ENCODE data around the gene MACROD1. TPM values are rescaled to one million over a fixed set of nuclear protein-coding genes. Genes with fewer than 3 reads are reported as not detected.
A peak's percentile ranks its signal among the peaks of the same experiment; 100 is the strongest.

The MACROD1 gene, protein sequence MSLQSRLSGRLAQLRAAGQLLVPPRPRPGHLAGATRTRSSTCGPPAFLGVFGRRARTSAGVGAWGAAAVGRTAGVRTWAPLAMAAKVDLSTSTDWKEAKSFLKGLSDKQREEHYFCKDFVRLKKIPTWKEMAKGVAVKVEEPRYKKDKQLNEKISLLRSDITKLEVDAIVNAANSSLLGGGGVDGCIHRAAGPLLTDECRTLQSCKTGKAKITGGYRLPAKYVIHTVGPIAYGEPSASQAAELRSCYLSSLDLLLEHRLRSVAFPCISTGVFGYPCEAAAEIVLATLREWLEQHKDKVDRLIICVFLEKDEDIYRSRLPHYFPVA
- 10 to 100 TPM; 17.1 to 30.0 (median 29.3) TPM for total RNA-seq

DNA sequence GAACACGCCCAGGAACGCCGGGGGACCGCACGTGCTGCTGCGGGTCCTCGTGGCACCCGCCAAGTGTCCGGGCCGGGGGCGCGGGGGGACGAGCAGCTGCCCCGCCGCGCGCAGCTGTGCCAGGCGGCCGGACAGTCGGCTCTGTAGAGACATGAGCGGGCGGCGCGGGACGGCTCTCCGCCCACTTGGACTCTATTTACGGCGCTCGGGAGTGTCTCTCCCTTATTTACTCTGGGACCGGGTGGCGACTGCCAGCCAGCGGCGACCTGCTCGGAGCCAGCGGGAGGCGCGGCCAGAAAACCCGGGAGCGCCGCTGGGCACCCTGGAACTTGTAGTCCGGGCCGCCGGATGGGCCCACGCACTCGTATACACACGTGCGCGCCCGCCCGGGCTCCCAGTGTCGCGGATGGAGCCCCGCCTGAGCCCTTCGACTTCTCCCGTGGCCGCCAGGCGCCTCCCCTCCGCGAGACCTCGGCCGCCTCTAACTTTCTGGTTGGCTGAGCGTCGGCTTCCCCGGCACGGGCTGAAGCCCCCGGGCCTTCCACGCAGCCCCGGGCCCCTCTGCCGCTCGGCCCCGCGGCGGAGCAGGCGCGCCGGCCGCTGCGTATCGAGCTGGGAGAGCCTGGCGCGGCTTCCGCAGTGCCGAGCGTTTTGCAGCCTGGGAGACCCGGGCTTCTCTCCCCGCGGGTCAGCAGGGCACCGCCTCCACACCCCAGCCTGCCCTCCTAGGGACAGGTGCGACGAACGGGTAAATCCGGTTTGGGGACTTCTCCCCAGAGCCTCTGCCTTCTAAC, at the start of gene MACROD1:
Gene MACROD1, minus strand, starts transcription at position 272 of the 794 bp plus-strand sequence. Its CDS starts 119 bp downstream, at position 153.
- TF ChIP-seq, protein P1, sequence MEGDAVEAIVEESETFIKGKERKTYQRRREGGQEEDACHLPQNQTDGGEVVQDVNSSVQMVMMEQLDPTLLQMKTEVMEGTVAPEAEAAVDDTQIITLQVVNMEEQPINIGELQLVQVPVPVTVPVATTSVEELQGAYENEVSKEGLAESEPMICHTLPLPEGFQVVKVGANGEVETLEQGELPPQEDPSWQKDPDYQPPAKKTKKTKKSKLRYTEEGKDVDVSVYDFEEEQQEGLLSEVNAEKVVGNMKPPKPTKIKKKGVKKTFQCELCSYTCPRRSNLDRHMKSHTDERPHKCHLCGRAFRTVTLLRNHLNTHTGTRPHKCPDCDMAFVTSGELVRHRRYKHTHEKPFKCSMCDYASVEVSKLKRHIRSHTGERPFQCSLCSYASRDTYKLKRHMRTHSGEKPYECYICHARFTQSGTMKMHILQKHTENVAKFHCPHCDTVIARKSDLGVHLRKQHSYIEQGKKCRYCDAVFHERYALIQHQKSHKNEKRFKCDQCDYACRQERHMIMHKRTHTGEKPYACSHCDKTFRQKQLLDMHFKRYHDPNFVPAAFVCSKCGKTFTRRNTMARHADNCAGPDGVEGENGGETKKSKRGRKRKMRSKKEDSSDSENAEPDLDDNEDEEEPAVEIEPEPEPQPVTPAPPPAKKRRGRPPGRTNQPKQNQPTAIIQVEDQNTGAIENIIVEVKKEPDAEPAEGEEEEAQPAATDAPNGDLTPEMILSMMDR (IDR thresholded peaks at IDR 0.05): no peak
- TF ChIP-seq POLR2A (IDR thresholded peaks at IDR 0.05): peak; percentile 49 to 79
- Histone ChIP-seq H3K4me1 (peaks cover 0 to 12% (median 8%) of the 10 kb centered on the region in 4 donors), H3K27me3 (no peaks in the 10 kb centered on the region), H3K4me3 (peak within 1 kb of the TSS; percentile 55 to 97 (median 88)), H3K9me3 (no peaks in the 10 kb centered on the region), H3K36me3 (no peaks in the 10 kb centered on the region), H3K27ac (peak within 1 kb of the TSS; percentile 56 to 83 (median 76))
- peak; percentile 85 to 95 (median 93) for DNase-seq

DNA sequence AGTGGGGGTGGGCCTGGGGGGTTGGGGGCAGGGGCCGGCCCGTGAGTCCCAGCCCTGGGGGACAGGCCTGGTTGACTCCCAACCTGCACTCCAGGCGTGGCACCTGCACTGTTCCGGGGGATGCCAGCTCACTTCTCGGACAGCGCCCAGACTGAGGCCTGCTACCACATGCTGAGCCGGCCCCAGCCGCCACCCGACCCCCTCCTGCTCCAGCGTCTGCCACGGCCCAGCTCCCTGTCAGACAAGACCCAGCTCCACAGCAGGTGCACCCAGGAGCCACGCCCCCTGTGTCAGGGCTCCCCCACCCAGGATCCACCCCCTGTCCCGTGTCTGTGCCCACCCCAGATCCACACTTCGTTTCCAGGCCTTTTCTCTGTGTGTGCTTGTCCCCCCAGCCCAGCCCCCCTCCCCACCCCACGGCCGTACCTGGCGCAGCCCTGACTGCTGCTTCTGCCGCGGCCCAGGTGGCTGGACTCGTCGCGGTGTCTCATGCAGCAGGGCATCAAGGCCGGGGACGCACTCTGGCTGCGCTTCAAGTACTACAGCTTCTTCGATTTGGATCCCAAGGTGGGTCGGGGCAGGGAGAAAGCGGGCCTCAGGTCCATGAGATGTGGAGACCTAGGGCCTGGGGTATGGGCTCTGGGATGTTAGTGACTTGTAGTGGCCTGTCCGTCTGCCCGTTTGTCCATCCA, 45.4 kb upstream of the MACROD1 start:
- no peak for TF ChIP-seq POLR2A (IDR thresholded peaks at IDR 0.05)
- TF ChIP-seq, protein P1 (IDR thresholded peaks at IDR 0.05): no peak
- H3K4me3 ChIP-seq: no peak overlapping the region
- no peaks in the 10 kb centered on the region for H3K9me3 ChIP-seq

DNA sequence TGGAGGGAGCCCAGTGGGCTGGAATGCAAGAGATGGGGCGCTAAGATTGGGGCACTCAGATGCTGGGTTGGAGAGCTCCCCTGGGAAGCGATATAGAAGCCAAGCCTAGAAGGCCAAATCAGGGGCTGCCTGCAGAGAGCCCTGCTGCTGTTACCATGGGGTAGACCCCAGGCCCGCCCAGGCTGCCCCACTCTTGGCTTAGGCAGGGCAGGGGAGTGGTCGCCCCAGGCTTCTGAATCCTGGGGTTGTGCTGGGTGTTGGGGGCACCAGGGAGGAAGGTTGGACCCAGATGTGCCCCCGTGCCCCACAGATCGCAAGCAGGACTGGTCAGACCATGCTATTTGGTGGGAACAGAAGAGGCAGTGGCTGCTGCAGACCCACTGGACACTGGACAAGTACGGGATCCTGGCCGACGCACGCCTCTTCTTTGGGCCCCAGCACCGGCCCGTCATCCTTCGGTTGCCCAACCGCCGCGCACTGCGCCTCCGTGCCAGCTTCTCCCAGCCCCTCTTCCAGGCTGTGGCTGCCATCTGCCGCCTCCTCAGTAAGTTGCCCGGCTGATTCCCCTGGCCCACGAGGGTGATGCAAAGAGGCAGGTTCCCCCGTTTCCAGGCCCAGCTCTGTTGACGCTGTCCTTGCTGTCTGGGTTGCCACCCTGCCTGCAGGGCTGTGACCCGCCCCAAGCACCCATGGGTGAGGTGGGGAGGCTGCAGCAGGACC, 44.5 kb upstream of the MACROD1 start:
- TF ChIP-seq POLR2A (IDR thresholded peaks at IDR 0.05): no peak
- Histone ChIP-seq H3K4me3 (no peak overlapping the region), H3K27ac (no peak overlapping the region), H3K9me3 (no peaks in the 10 kb centered on the region), H3K36me3 (peaks cover 0 to 26% (median 0%) of the 10 kb centered on the region in 3 donors), H3K4me1 (peaks cover 0 to 17% (median 13%) of the 10 kb centered on the region in 4 donors), H3K27me3 (no peaks in the 10 kb centered on the region)
- no peak for DNase-seq

More for the DNA sequence above, 45.4 kb upstream of the MACROD1 start:
- Histone ChIP-seq H3K27me3 (no peaks in the 10 kb centered on the region), H3K27ac (no peak overlapping the region), H3K36me3 (peaks cover 0 to 26% (median 0%) of the 10 kb centered on the region in 3 donors), H3K4me1 (peaks cover 0 to 9% (median 5%) of the 10 kb centered on the region in 4 donors)
- DNase-seq: no peak

DNA sequence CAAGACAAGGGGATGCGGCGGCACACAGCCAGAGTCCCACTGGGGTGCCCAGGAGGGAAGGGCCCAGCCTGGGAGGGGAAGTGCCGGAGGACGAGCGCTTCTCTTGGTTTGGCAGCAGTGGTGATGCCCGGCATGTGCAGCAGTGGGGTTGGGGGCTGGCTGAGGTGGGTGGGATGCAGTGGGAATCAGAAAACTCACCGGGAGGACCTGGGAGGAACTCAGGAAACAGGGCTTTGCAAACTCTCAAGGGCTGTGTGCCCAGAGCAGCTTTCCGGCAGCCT, 43.6 kb upstream of the MACROD1 start:
- H3K4me1 ChIP-seq: peaks cover 0 to 27% (median 18%) of the 10 kb centered on the region in 4 donors
- TF ChIP-seq, protein P1 (IDR thresholded peaks at IDR 0.05): no peak
- TF ChIP-seq POLR2A (IDR thresholded peaks at IDR 0.05): no peak
- H3K36me3 ChIP-seq: peaks cover 0 to 20% (median 0%) of the 10 kb centered on the region in 3 donors
- H3K27ac ChIP-seq: peak overlapping the region in 1 of 4 donors; percentile 86
- DNase-seq: no peak
- no peaks in the 10 kb centered on the region for H3K9me3 ChIP-seq
- no peak overlapping the region for H3K4me3 ChIP-seq
- no peaks in the 10 kb centered on the region for H3K27me3 ChIP-seq

DNA sequence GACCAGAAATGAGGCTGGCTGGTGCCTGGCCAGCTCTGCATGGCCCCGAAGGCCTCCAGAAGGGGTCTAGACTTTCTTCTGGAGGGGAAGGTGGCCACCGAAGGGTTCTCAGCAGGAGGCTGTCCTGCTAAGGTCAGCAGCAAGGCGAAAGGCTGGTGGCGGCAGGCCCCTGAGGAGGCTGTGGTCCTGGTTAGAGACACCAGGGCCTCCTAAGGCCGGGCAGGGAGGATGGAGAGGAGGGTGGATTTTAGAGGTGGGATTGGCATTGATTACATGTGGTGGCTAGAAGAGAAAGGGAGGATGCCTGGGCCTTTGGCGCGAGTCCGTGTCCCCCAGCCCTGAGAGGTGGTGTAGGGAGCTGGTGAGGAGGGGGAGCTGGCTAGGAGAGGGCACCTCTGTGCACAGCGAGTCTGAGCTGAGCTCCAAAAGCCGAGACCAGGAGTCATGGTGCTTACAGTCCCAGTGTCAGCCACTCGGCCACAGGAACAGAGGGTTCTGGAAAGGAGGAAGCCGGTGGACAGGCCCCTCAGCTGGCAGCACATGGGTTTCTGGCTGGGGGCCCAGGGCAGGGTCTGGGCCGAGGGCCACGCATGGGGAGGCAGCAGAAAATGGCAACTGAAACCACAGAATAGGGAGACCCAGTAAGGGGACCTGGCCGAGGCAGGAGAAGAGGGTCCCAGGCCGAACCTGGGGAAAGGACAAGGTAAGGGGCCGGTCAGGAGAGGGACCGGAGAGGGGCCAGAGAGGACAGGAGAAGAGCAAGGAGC, 43.1 kb upstream of the MACROD1 start:
- peaks cover 0 to 23% (median 0%) of the 10 kb centered on the region in 3 donors for H3K36me3 ChIP-seq
- H3K9me3 ChIP-seq: no peaks in the 10 kb centered on the region
- no peaks in the 10 kb centered on the region for H3K27me3 ChIP-seq
- peaks cover 0 to 32% (median 18%) of the 10 kb centered on the region in 4 donors for H3K4me1 ChIP-seq
- H3K27ac ChIP-seq: peak overlapping the region in 3 of 4 donors; percentile 81 to 86 (median 83)
- no peak overlapping the region for H3K4me3 ChIP-seq
- DNase-seq: no peak
- TF ChIP-seq, protein P1 (IDR thresholded peaks at IDR 0.05): no peak
- TF ChIP-seq POLR2A (IDR thresholded peaks at IDR 0.05): no peak

All from Peyer's patch (tissue), 4 donors.